ENCODE results near the gene ZNF407.

GRCh38 chr18:75088021-75088506, 490.4 kb downstream of the ZNF407 start:
- no peak for TF ChIP-seq POLR2A (IDR thresholded peaks at IDR 0.05)
- TF ChIP-seq, protein P1, sequence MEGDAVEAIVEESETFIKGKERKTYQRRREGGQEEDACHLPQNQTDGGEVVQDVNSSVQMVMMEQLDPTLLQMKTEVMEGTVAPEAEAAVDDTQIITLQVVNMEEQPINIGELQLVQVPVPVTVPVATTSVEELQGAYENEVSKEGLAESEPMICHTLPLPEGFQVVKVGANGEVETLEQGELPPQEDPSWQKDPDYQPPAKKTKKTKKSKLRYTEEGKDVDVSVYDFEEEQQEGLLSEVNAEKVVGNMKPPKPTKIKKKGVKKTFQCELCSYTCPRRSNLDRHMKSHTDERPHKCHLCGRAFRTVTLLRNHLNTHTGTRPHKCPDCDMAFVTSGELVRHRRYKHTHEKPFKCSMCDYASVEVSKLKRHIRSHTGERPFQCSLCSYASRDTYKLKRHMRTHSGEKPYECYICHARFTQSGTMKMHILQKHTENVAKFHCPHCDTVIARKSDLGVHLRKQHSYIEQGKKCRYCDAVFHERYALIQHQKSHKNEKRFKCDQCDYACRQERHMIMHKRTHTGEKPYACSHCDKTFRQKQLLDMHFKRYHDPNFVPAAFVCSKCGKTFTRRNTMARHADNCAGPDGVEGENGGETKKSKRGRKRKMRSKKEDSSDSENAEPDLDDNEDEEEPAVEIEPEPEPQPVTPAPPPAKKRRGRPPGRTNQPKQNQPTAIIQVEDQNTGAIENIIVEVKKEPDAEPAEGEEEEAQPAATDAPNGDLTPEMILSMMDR (IDR thresholded peaks at IDR 0.05): no peak
- no peak for TF ChIP-seq EP300 (IDR thresholded peaks at IDR 0.05)
